ENCODE data around the gene SUPV3L1. TPM values are rescaled to one million over a fixed set of nuclear protein-coding genes. Genes with fewer than 3 reads are reported as not detected.

Gene SUPV3L1
- total and polyA plus RNA-seq, 3 donors from 2014 or later = 59.2 to 80.4 (median 62.8) TPM

- no peak for TF ChIP-seq CTCF (IDR thresholded peaks at IDR 0.05)
- no peak for TF ChIP-seq POLR2A (IDR thresholded peaks at IDR 0.05)
- WGBS, 2 donors = 87 to 95% methylated on average over 7 of the region's 7 CpGs
- no peaks in the 10 kb centered on the region for H3K36me3 ChIP-seq (ENCODE audit: low read depth, missing control alignments)
- no peaks in the 10 kb centered on the region for H3K27me3 ChIP-seq
- no peaks in the 10 kb centered on the region for H3K9me3 ChIP-seq
- no peak overlapping the region for H3K4me3 ChIP-seq
- intact Hi-C loops (cut with DNase I; ENCODE audit: low total_unique reads) = no loop called here
- no peak overlapping the region for H3K27ac ChIP-seq
- H3K4me1 ChIP-seq = no peaks in the 10 kb centered on the region
- DNase-seq = no peak
These were observed 61.5 kb downstream of the SUPV3L1 start for GRCh38 chr10:69241575-69241974.

- H3K27me3 ChIP-seq = no peaks in the 10 kb centered on the region
- no peak for DNase-seq
- TF ChIP-seq CTCF (IDR thresholded peaks at IDR 0.05) (no peak), POLR2A (IDR thresholded peaks at IDR 0.05) (no peak)
- no peaks in the 10 kb centered on the region for H3K4me1 ChIP-seq
- 86 to 91% methylated on average over 11 of the region's 11 CpGs for WGBS, 2 donors
- H3K9me3 ChIP-seq = no peaks in the 10 kb centered on the region
- no peak overlapping the region for H3K4me3 ChIP-seq
- no peak overlapping the region for H3K27ac ChIP-seq
- intact Hi-C loops (cut with DNase I; ENCODE audit: low total_unique reads) = no loop called here
- no peaks in the 10 kb centered on the region for H3K36me3 ChIP-seq (ENCODE audit: low read depth, missing control alignments)
These were observed 62.2 kb downstream of the SUPV3L1 start for GRCh38 chr10:69242040-69242851.

GRCh38 chr10:69242852-69243212, 62.8 kb downstream of the SUPV3L1 start:
- no peaks in the 10 kb centered on the region for H3K4me1 ChIP-seq
- intact Hi-C loops (cut with DNase I; ENCODE audit: low total_unique reads) = no loop called here
- DNase-seq = no peak
- H3K9me3 ChIP-seq = no peaks in the 10 kb centered on the region
- TF ChIP-seq POLR2A (IDR thresholded peaks at IDR 0.05) (no peak), CTCF (IDR thresholded peaks at IDR 0.05) (no peak)
- H3K4me3 ChIP-seq = no peak overlapping the region
- WGBS, 2 donors = 80 to 83% methylated on average over 5 of the region's 5 CpGs
- H3K36me3 ChIP-seq (ENCODE audit: low read depth, missing control alignments) = no peaks in the 10 kb centered on the region
- no peak overlapping the region for H3K27ac ChIP-seq
- H3K27me3 ChIP-seq = no peaks in the 10 kb centered on the region

- Histone ChIP-seq H3K27me3 (no peaks in the 10 kb centered on the region), H3K4me3 (no peak overlapping the region), H3K36me3 (ENCODE audit: low read depth, missing control alignments) (no peaks in the 10 kb centered on the region), H3K9me3 (no peaks in the 10 kb centered on the region), H3K4me1 (no peaks in the 10 kb centered on the region), H3K27ac (no peak overlapping the region)
- intact Hi-C loops (cut with DNase I; ENCODE audit: low total_unique reads) = no loop called here
- DNase-seq = no peak
- TF ChIP-seq CTCF (IDR thresholded peaks at IDR 0.05) (no peak), POLR2A (IDR thresholded peaks at IDR 0.05) (no peak)
- 88 to 93% methylated on average over 10 of the region's 10 CpGs for WGBS, 2 donors
These were observed 63.8 kb downstream of the SUPV3L1 start for GRCh38 chr10:69243817-69244216.

GRCh38 chr10:69246036-69246435, 66.0 kb downstream of the SUPV3L1 start:
- H3K4me3 ChIP-seq = no peak overlapping the region
- H3K9me3 ChIP-seq = no peaks in the 10 kb centered on the region
- TF ChIP-seq POLR2A (IDR thresholded peaks at IDR 0.05) (no peak), CTCF (IDR thresholded peaks at IDR 0.05) (no peak)
- no peaks in the 10 kb centered on the region for H3K27me3 ChIP-seq
- intact Hi-C loops (cut with DNase I; ENCODE audit: low total_unique reads) = no loop called here
- 86 to 97% methylated on average over 5 of the region's 5 CpGs for WGBS, 2 donors
- H3K27ac ChIP-seq = no peak overlapping the region
- no peaks in the 10 kb centered on the region for H3K36me3 ChIP-seq (ENCODE audit: low read depth, missing control alignments)
- DNase-seq = no peak
- no peaks in the 10 kb centered on the region for H3K4me1 ChIP-seq
